NOMO-1 treated with DMSO at 0.1 percent for 48 hours (cell line): ENCODE data around the gene LIMK2.

ENCODE experiments used
- DNase-seq: peaks from one replicate; lab custom pipeline; 2025; ENCODE audit not compliant: unreplicated experiment; lab: John Stamatoyannopoulos, UW

LIMK2 gene

GRCh38 chr22:31327806-31328543 lies 115.9 kb downstream of the LIMK2 start:
- no peak for DNase-seq

GRCh38 chr22:31328544-31328960 lies 116.5 kb downstream of the LIMK2 start:
- no peak for DNase-seq

- DNase-seq, result no peak
Measured at GRCh38 chr22:31329029-31329428, 116.9 kb downstream of the LIMK2 start.
